Pancreas (tissue), 10 donors: ENCODE measurements around the gene CCDC6. TPM values are rescaled to one million over a fixed set of nuclear protein-coding genes. Genes with fewer than 3 reads are reported as not detected.
"Not testable (repeated sequence)": the region's sequence is repeated elsewhere in the genome, so short reads cannot be mapped to it uniquely, and the experiment has no call there.

Experiments
- ATAC-seq, 4 donors: fragments of 200-7000 bp; cut with Tn5 transposase; one replicate each; pipeline versions ENCODE4 v1.8.0 to v1.9.1; 2020; ENCODE audit warnings: mild to moderate bottlenecking in 4 of 4, moderate library complexity in 4 of 4
- DNase-seq, 6 donors: peaks; one replicate each; pipeline ENCODE4 v3.0.0-alpha.2; 2020
- FAIRE-seq: peaks from 2 replicates; lab custom pipeline; 2012; peaks lifted over from hg19 to GRCh38; lab: Jason Lieb, UNC
- H3K27ac ChIP-seq, 4 donors: fragments of 200-600 bp; sonication (generic); 1 replicate in 3 of 4; 2 replicates in 1 of 4; pipeline versions ENCODE4 v1.5.0 to v1.8.0; 2020
- H3K27me3 ChIP-seq, 4 donors: fragments of 200-600 bp; one replicate each; pipeline ENCODE4 v1.8.0; 2021
- H3K36me3 ChIP-seq, 3 donors: fragments of 200-600 bp; sonication (generic) in 1 of 3; one replicate each; pipeline versions ENCODE4 v1.5.0 to v1.8.0; 2020 to 2021
- H3K4me1 ChIP-seq, 3 donors: fragments of 200-600 bp; one replicate each; pipeline ENCODE4 v1.8.0; 2021
- H3K4me3 ChIP-seq, 4 donors: fragments of 200-600 bp; sonication (generic) in 2 of 4; one replicate each; pipeline versions ENCODE4 v1.5.0 to v1.8.0; 2020 to 2021
- H3K9me3 ChIP-seq, 4 donors: fragments of 200-600 bp; one replicate each; pipeline ENCODE4 v1.8.0; 2021
- WGBS, 2 donors: extraction: QIAGEN DNeasy Blood & Tissue Kit; methylation state at CpG; one replicate each; pipeline ENCODE4 v1.1.7; 2013; 5-methylcytosine and 5-hydroxymethylcytosine counted together
- intact Hi-C, 3 donors: fragments of 100-400 bp; cut with DNase I; formaldehyde crosslinking; loops; one replicate each; pipeline versions ENCODE4 v1.11.1 to v1.14.2; 2022
- polyA plus RNA-seq, 2 donors: library from polyadenylated mRNA; stranded (reverse); fragments of 200-250 nt; gene quantifications; one replicate each; pipeline ENCODE4 v1.2.3, GENCODE V29; 2013
- total RNA-seq, 6 donors: library from RNA; stranded (reverse); fragmentation: NEBNext Ultra II Directional in 4 of 6; extraction: Animal tissue kit (Norgen Biotek cat#: 25700) in 4 of 6; gene quantifications; one replicate each; pipeline versions ENCODE4 v1.2.1 to v1.2.4, GENCODE V29; 2021 to 2023
- TF ChIP-seq, protein P1 (sequence below), 4 donors: fragments of 200-600 bp; sonication (generic) in 3 of 4; IDR thresholded peaks; one replicate each; pipeline versions ENCODE4 v1.5.0 to v1.8.0; 2021; ENCODE audit warnings: antibody characterized with exemption in 4 of 4
- donor health status: healthy with polysubstance abuse.
- donor health status: DM: no; HTN: no; CAD: no; lungs with moderate emphysema.
- donor health status: DM: no; HTN: no; CAD: no.
- donor health status: control.
- donor health status: control.
- donor health status: Bipolar disorder and iron deficiency.
- donor health status: DM: yes; HTN: yes; CAD: no.
- donor health status: DM: no; HTN: no; CAD: no.
- donor health status: DM: no; HTN: no; CAD: no.
- donor health status: DM: yes; HTN: yes; CAD: no.

CCDC6 gene
- total and polyA plus RNA-seq, 8 donors, result 8.3 to 53.1 (median 29.0) TPM

GRCh38 chr10:59750155-59750945 lies 156.0 kb downstream of the CCDC6 start:
- ATAC-seq (no peak), DNase-seq (no peak), FAIRE-seq (no peak)
- H3K4me3 ChIP-seq, result no peak overlapping the region
- H3K9me3 ChIP-seq, result no peaks in the 10 kb centered on the region
- no peaks in the 10 kb centered on the region for H3K27me3 ChIP-seq
- TF ChIP-seq, protein P1, sequence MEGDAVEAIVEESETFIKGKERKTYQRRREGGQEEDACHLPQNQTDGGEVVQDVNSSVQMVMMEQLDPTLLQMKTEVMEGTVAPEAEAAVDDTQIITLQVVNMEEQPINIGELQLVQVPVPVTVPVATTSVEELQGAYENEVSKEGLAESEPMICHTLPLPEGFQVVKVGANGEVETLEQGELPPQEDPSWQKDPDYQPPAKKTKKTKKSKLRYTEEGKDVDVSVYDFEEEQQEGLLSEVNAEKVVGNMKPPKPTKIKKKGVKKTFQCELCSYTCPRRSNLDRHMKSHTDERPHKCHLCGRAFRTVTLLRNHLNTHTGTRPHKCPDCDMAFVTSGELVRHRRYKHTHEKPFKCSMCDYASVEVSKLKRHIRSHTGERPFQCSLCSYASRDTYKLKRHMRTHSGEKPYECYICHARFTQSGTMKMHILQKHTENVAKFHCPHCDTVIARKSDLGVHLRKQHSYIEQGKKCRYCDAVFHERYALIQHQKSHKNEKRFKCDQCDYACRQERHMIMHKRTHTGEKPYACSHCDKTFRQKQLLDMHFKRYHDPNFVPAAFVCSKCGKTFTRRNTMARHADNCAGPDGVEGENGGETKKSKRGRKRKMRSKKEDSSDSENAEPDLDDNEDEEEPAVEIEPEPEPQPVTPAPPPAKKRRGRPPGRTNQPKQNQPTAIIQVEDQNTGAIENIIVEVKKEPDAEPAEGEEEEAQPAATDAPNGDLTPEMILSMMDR (IDR thresholded peaks at IDR 0.05), result no peak
- intact Hi-C loops, result no loop called here
- no peaks in the 10 kb centered on the region for H3K36me3 ChIP-seq
- H3K4me1 ChIP-seq, result no peaks in the 10 kb centered on the region
- WGBS, 2 donors, result 79 to 82% methylated on average over 12 of the region's 12 CpGs
- no peak overlapping the region for H3K27ac ChIP-seq

- no peak overlapping the region for H3K4me3 ChIP-seq
- H3K27me3 ChIP-seq, result no peaks in the 10 kb centered on the region
- H3K4me1 ChIP-seq, result no peaks in the 10 kb centered on the region
- peak in 3 of 4 donors; percentile 73 to 81 (median 74) for ATAC-seq
- intact Hi-C loops, result no loop called here
- TF ChIP-seq, protein P1 (IDR thresholded peaks at IDR 0.05), result no peak
- no peaks in the 10 kb centered on the region for H3K36me3 ChIP-seq
- H3K9me3 ChIP-seq, result no peaks in the 10 kb centered on the region
- FAIRE-seq, result no peak
- WGBS, 2 donors, result 4 to 13% methylated on average over 1 of the region's 1 CpG
- no peak overlapping the region for H3K27ac ChIP-seq
- DNase-seq, result no peak
These were observed 157.5 kb downstream of the CCDC6 start for GRCh38 chr10:59748834-59749233.

DNA sequence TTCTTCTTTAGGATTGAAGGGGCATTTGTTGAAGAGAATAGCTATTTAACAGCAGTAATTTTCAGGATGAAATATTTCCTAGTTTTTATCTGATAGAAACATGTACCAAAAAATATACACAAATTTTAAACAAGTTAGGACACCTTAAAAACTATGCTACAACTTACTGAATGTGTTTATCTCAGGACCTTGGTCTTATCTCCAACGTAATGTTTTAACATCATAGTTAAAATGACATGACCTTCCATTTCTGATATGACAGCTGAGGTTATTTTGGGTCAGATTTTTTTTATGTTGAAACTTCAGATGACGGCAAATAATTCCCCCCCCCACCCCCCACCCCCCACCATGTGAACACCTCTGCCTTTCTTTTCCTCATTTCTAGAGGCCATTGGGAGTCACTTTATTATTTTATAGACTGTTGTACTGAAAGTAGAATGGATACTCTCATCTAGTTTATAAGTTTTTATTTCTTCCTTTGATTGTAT lies 161.1 kb downstream of the CCDC6 start:
- DNase-seq (no peak), FAIRE-seq (no peak), ATAC-seq (peak in 2 of 4 donors; percentile 77 to 79)
- Histone ChIP-seq H3K4me3 (no peak overlapping the region), H3K9me3 (no peaks in the 10 kb centered on the region), H3K36me3 (no peaks in the 10 kb centered on the region), H3K27ac (no peak overlapping the region), H3K27me3 (no peaks in the 10 kb centered on the region), H3K4me1 (no peaks in the 10 kb centered on the region)
- TF ChIP-seq, protein P1 (IDR thresholded peaks at IDR 0.05), result no peak
- 7% methylated on average over 2 of the region's 2 CpGs for WGBS, 2 donors
- intact Hi-C loops, result no loop called here

GRCh38 chr10:59744762-59745161 lies 161.6 kb downstream of the CCDC6 start:
- H3K4me1 ChIP-seq, H3K27me3 ChIP-seq, H3K4me3 ChIP-seq, DNase-seq, H3K27ac ChIP-seq, intact Hi-C loops, H3K36me3 ChIP-seq, H3K9me3 ChIP-seq, FAIRE-seq: not testable (repeated sequence)
- 14 to 27% methylated on average over 6 of the region's 6 CpGs for WGBS, 2 donors
- ATAC-seq, result peak in 1 of 4 donors; percentile 33

DNA sequence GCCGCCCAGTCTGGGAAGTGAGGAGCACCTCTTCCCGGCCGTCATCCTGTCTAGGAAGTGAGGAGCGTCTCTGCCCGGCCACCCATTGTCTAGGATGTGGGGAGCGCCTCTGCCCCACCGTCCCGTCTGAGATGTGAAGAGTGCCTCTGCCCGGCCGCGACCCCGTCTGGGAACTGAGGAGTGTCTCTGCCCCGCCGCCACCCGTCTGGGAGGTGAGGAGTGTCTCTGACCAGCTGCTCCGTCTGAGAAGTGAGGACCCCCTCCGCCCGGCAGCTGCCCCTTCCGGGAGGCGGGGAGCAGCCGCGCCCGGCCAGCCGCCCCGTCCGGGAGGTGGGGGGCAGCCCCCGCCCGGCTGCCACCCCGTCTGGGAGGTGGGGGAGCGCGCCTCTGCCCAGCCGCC lies 162.2 kb downstream of the CCDC6 start:
- H3K4me3 ChIP-seq, H3K27ac ChIP-seq, intact Hi-C loops, H3K9me3 ChIP-seq, H3K36me3 ChIP-seq, ATAC-seq, FAIRE-seq, H3K4me1 ChIP-seq, H3K27me3 ChIP-seq: not testable (repeated sequence)
- WGBS, 2 donors, result 95 to 96% methylated on average over 26 to 32 of the region's 32 CpGs
- peak in 2 of 6 donors; percentile 22 to 65 for DNase-seq

GRCh38 chr10:59741583-59741982 lies 164.8 kb downstream of the CCDC6 start:
- WGBS, 2 donors, result 80 to 85% methylated on average over 5 of the region's 5 CpGs
- H3K4me1 ChIP-seq, result no peaks in the 10 kb centered on the region
- TF ChIP-seq, protein P1 (IDR thresholded peaks at IDR 0.05), result no peak
- no peak overlapping the region for H3K4me3 ChIP-seq
- ATAC-seq (no peak), FAIRE-seq (no peak), DNase-seq (no peak)
- H3K9me3 ChIP-seq, result no peaks in the 10 kb centered on the region
- H3K27ac ChIP-seq, result no peak overlapping the region
- H3K36me3 ChIP-seq, result no peaks in the 10 kb centered on the region
- intact Hi-C loops, result no loop called here
- no peaks in the 10 kb centered on the region for H3K27me3 ChIP-seq
